SK-N-SH (cell line): ENCODE results near the gene PPP1R14B.

Experiments used
- CHD2 ChIP-seq: fragments of 150-350 bp; IDR thresholded peaks from 2 replicates; pipeline ENCODE4 v1.6.1; 2018; ENCODE audit warnings: low read length; ENCODE audit not compliant: partially characterized antibody
- CTCF ChIP-seq: fragments of 200-600 bp; sonication (generic); IDR thresholded peaks from 2 replicates; pipeline ENCODE4 v1.6.1; 2017; ENCODE audit warnings: antibody characterized with exemption, mild to moderate bottlenecking, moderate library complexity

- no peak for TF ChIP-seq CTCF
- TF ChIP-seq CHD2, result no peak
These were observed 31.9 kb upstream of the PPP1R14B start for GRCh38 chr11:64278576-64279190.
